Thyroid gland (tissue), 4 donors: ENCODE data around the gene RIMBP2.

ENCODE experiments used
- POLR2A ChIP-seq, 2 donors: fragments of 450-650 bp; IDR thresholded peaks; one replicate each; pipeline ENCODE4 v1.6.1; 2017; ENCODE audit warnings: antibody characterized with exemption in 2 of 2, mild to moderate bottlenecking in 2 of 2, moderate library complexity in 1 of 2
- TF ChIP-seq, protein P1 (sequence below), 6 experiments: fragments of 200-600 bp in 3 of 6; fragments of 450-650 bp in 3 of 6; sonication (generic) in 3 of 6; IDR thresholded peaks; one replicate each; pipeline ENCODE4 v1.5.1; 2016 to 2019; ENCODE audit warnings: antibody characterized with exemption in 6 of 6, mild to moderate bottlenecking in 2 of 6, inconsistent platforms in 1 of 6, moderate library complexity in 1 of 6

DNA sequence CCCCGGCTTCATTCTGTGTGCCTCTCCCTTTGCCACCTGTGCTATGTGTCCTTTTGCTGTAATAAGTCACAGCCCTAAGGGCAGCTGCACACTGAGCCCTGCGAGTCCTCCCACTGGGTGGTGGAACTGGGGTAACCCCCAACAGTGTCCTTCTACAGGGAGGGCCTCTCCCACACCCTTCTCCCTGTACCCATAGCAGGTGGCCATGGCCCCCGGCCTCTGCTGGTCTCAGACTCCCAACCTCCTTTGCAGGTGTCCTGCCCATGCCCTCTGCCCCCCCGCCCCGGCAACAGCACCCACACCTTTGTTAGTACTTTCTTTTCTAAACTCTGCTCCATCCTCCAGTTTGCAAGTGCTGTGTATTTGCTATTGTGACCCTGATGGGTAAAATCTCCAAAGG is 206.6 kb downstream of the RIMBP2 start:
- TF ChIP-seq, protein P1, sequence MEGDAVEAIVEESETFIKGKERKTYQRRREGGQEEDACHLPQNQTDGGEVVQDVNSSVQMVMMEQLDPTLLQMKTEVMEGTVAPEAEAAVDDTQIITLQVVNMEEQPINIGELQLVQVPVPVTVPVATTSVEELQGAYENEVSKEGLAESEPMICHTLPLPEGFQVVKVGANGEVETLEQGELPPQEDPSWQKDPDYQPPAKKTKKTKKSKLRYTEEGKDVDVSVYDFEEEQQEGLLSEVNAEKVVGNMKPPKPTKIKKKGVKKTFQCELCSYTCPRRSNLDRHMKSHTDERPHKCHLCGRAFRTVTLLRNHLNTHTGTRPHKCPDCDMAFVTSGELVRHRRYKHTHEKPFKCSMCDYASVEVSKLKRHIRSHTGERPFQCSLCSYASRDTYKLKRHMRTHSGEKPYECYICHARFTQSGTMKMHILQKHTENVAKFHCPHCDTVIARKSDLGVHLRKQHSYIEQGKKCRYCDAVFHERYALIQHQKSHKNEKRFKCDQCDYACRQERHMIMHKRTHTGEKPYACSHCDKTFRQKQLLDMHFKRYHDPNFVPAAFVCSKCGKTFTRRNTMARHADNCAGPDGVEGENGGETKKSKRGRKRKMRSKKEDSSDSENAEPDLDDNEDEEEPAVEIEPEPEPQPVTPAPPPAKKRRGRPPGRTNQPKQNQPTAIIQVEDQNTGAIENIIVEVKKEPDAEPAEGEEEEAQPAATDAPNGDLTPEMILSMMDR (IDR thresholded peaks at IDR 0.05), result no peak
- no peak for TF ChIP-seq POLR2A (IDR thresholded peaks at IDR 0.05)
